Colonic mucosa (tissue), 4 donors: ENCODE measurements around the gene CCNT2. TPM values are rescaled to one million over a fixed set of nuclear protein-coding genes. Genes with fewer than 3 reads are reported as not detected.

Experiments used
- DNase-seq: peaks from one replicate; pipeline ENCODE4 v3.0.0-alpha.2; 2020
- H3K27ac ChIP-seq: fragments of 200-600 bp; one replicate; pipeline ENCODE4 v1.8.0; 2021
- H3K27me3 ChIP-seq: fragments of 200-600 bp; one replicate; pipeline ENCODE4 v1.8.0; 2021
- H3K36me3 ChIP-seq: fragments of 200-600 bp; one replicate; pipeline ENCODE4 v1.8.0; 2021
- H3K4me1 ChIP-seq: fragments of 200-600 bp; one replicate; pipeline ENCODE4 v1.8.0; 2021; ENCODE audit warnings: mild to moderate bottlenecking
- H3K4me3 ChIP-seq: fragments of 200-600 bp; one replicate; pipeline ENCODE4 v1.8.0; 2021
- H3K9ac ChIP-seq, 2 donors: one replicate each; pipeline ENCODE4 v1.7.0; 2013; ENCODE audit warnings: control low read depth in 2 of 2, low read depth in 2 of 2, low read length in 2 of 2
- H3K9me3 ChIP-seq: fragments of 200-600 bp; one replicate; pipeline ENCODE4 v1.8.0; 2021
- intact Hi-C: fragments of 100-400 bp; cut with DNase I; formaldehyde crosslinking; loops from one replicate; pipeline ENCODE4 v1.14.1; 2022
- total RNA-seq, 2 donors: library from RNA; stranded (reverse); fragmentation: NEBNext Ultra II Directional in 1 of 2; extraction: Animal tissue kit (Norgen Biotek cat#: 25700) in 1 of 2; gene quantifications; one replicate each; pipeline ENCODE4 v1.2.1, GENCODE V29; 2021
- TF ChIP-seq, protein P1 (sequence below): fragments of 200-600 bp; IDR thresholded peaks from one replicate; pipeline ENCODE4 v1.8.0; 2022; ENCODE audit warnings: antibody characterized with exemption, mild to moderate bottlenecking
- donor health status: healthy.
- donor health status: DM: no; HTN: no; CAD: no.
- donor health status: DM: no; HTN: no; CAD: no.

Gene CCNT2
- total RNA-seq, 2 donors from 2014 or later = 26.3 to 38.7 TPM

DNA sequence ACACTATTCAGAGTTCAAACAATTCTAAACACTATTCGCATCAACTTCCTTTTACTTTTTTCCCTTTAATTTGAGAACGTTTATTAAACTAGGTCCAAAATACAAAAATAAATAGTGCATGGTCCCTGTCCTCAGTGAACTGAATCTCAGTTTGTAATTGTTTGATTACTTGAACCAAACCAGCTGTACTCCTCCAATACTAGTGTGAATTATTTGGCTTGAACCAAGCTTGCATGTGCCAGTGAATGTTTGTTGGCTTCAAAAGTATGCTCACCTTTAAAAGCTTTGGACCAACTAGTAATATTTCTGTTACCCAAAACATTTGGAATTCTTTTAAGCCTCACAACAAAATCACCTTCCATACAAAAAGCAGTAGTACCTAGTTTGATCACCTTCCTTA is 15.5 kb downstream of the CCNT2 start:
- H3K27me3 ChIP-seq = no peaks in the 10 kb centered on the region
- no peaks in the 10 kb centered on the region for H3K9me3 ChIP-seq
- H3K4me1 ChIP-seq = no peaks in the 10 kb centered on the region
- intact Hi-C loops = no loop called here
- no peak for DNase-seq
- H3K36me3 ChIP-seq = peaks cover 1% of the 10 kb centered on the region
- H3K9ac ChIP-seq = no peak overlapping the region
- no peak overlapping the region for H3K27ac ChIP-seq
- H3K4me3 ChIP-seq = no peak overlapping the region
- TF ChIP-seq, protein P1, sequence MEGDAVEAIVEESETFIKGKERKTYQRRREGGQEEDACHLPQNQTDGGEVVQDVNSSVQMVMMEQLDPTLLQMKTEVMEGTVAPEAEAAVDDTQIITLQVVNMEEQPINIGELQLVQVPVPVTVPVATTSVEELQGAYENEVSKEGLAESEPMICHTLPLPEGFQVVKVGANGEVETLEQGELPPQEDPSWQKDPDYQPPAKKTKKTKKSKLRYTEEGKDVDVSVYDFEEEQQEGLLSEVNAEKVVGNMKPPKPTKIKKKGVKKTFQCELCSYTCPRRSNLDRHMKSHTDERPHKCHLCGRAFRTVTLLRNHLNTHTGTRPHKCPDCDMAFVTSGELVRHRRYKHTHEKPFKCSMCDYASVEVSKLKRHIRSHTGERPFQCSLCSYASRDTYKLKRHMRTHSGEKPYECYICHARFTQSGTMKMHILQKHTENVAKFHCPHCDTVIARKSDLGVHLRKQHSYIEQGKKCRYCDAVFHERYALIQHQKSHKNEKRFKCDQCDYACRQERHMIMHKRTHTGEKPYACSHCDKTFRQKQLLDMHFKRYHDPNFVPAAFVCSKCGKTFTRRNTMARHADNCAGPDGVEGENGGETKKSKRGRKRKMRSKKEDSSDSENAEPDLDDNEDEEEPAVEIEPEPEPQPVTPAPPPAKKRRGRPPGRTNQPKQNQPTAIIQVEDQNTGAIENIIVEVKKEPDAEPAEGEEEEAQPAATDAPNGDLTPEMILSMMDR = no peak

DNA sequence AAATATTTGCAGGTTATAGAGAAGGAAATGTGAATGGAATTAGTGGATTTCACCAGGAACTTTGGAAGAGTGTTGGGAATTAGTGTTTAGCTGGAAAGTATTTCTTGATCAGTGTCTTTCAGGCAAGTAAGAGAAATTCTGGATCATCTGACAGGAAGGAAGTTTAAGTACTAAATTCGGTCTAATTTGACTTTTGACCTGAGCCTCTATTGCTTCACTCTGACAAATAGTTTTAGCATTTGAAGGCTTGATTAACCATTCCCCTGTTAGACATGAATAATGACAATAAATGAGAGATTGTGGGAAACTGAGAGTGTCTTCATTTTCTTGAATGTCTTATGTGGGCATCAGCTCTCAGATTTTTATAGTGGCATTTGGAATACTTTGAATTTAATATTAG is 16.0 kb downstream of the CCNT2 start:
- H3K27me3 ChIP-seq = no peaks in the 10 kb centered on the region
- H3K27ac ChIP-seq = no peak overlapping the region
- H3K9me3 ChIP-seq = no peaks in the 10 kb centered on the region
- intact Hi-C loops = no loop called here
- peaks cover 5% of the 10 kb centered on the region for H3K36me3 ChIP-seq
- TF ChIP-seq, protein P1 = no peak
- H3K4me3 ChIP-seq = no peak overlapping the region
- H3K9ac ChIP-seq = no peak overlapping the region
- DNase-seq = no peak
- H3K4me1 ChIP-seq = no peaks in the 10 kb centered on the region

DNA sequence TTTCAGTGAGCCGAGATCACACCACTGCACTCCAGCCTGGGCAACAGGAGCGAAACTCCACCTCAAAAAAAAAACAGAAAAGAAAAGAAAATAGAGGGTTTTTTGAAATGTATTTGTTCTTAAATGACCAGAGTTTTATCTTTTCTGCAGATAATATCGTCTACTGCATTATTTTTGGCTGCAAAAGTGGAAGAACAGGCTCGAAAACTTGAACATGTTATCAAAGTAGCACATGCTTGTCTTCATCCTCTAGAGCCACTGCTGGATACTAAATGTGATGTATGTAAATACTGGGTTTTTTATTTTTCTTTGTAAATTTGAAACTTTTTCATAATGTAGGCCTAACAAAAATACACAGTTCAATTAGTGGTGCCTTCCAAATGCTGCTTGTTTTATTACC is 18.1 kb downstream of the CCNT2 start:
- Histone ChIP-seq H3K27ac (no peak overlapping the region), H3K36me3 (peaks cover 10% of the 10 kb centered on the region)
- no peak for DNase-seq

DNA sequence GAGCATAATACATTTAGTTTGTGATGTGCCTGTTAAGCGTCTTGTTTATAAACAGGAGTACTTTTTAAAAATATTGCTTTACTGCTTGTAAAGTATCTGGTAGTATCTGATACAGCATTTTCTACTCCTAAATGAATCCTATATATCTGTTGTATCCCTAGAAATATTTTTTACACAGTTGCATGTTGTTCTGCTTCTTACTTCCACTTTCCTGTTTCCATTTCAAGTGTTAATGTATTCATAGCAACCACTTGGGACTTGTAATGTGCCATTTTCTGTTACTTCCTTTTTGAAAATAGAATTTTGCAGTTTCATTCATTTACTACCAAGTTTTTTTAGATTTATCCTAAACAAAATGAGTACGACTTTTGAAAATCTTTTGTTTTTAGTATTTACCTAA is 24.9 kb downstream of the CCNT2 start:
- H3K9me3 ChIP-seq = no peaks in the 10 kb centered on the region
- H3K27me3 ChIP-seq = no peaks in the 10 kb centered on the region
- H3K36me3 ChIP-seq = peaks cover 10% of the 10 kb centered on the region
- TF ChIP-seq, protein P1 = no peak
- intact Hi-C loops = no loop called here
- H3K4me1 ChIP-seq = no peaks in the 10 kb centered on the region
- no peak overlapping the region for H3K4me3 ChIP-seq
- DNase-seq = no peak
- H3K27ac ChIP-seq = no peak overlapping the region
- H3K9ac ChIP-seq = no peak overlapping the region

More for the DNA sequence above, 18.1 kb downstream of the CCNT2 start:
- H3K9me3 ChIP-seq = no peaks in the 10 kb centered on the region
- no peaks in the 10 kb centered on the region for H3K4me1 ChIP-seq
- H3K4me3 ChIP-seq = no peak overlapping the region
- H3K27me3 ChIP-seq = no peaks in the 10 kb centered on the region
- TF ChIP-seq, protein P1 = no peak
- H3K9ac ChIP-seq = no peak overlapping the region
- intact Hi-C loops = no loop called here

DNA sequence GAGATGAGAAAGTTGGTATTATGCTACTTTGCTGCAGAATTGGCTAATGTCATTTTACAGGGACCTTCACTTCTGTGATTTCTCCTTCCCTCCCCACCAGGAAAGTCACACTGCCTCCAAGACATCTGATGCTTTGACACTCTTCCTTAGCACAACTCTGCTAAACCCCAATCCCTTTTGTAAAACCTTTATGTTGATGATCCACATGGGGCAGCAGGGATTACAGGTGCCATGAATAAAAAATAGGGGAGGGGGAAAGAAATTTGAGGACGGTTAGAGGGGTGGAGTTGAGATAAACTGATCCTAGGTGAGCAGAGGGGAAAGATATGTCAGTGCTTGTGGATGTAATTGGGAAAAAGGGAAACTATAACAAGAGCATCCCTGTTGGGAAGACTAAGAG is 26.4 kb downstream of the CCNT2 start:
- Histone ChIP-seq H3K9me3 (no peaks in the 10 kb centered on the region), H3K27me3 (no peaks in the 10 kb centered on the region), H3K4me1 (no peaks in the 10 kb centered on the region), H3K27ac (no peak overlapping the region), H3K4me3 (no peak overlapping the region), H3K9ac (no peak overlapping the region), H3K36me3 (peaks cover 5% of the 10 kb centered on the region)
- TF ChIP-seq, protein P1 = no peak
- intact Hi-C loops = no loop called here
- DNase-seq = no peak

DNA sequence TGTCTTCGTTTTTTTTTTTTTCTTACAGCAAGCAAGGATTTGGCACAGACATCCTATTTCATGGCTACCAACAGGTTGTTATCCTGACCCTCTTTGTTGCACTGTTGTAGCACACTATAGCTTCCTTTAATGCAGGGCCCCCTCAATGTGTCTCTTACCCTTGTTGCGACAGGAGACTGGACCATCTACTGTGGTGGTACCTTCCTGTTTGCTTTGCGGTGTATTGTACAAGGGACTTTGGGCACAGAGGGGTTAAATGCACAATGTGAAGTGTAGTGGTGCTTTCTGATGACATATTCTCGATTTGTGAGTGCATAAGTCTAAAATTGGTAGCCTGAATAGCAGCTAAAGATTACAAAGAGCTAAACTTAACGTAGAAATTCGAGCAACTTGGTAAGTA is 27.5 kb downstream of the CCNT2 start:
- intact Hi-C loops = no loop called here
- H3K36me3 ChIP-seq = no peaks in the 10 kb centered on the region
- TF ChIP-seq, protein P1 = no peak

More for the DNA sequence above, 27.5 kb downstream of the CCNT2 start:
- no peak for DNase-seq
- H3K27me3 ChIP-seq = no peaks in the 10 kb centered on the region
- no peaks in the 10 kb centered on the region for H3K9me3 ChIP-seq
- no peak overlapping the region for H3K27ac ChIP-seq
- no peak overlapping the region for H3K4me3 ChIP-seq
- no peak overlapping the region for H3K9ac ChIP-seq
- H3K4me1 ChIP-seq = no peaks in the 10 kb centered on the region
